ENCODE results near the gene TP73. TPM values are rescaled to one million over a fixed set of nuclear protein-coding genes. Genes with fewer than 3 reads are reported as not detected.
"Not testable (repeated sequence)": the region's sequence is repeated elsewhere in the genome, so short reads cannot be mapped to it uniquely, and the experiment has no call there.

Gene TP73
- total and polyA plus RNA-seq, 4 experiments from 2014 or later, result 0.15 to 0.17 TPM; not detected in 2

DNA sequence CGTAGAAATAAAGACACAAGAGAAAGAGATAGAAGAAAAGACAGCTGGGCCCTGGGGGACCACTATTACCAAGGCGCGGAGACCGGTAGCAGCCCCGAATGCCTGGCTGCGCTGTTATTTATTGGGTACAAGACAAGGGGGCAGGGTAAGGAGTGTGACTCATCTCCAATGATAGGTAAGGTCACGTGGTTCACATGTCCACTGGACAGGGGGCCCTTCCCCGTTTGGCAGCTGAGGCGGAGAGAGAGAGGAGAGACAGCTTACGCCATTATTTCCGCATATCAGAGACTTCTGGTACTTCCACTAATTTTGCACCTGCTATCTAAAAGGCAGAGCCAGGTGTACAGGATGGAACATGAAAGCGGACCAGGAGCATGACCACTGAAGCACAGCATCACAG is 31.6 kb upstream of the TP73 start:
- ChIA-PET CTCF (ENCODE audit: partially characterized antibody) (interaction anchor here (1.0 to 6.1 kb wide), 12 partner anchors 25 to 168 kb away, joined by 3 to 60 read pairs (median 6); no protein-coding TSS in a partner anchor), POLR2A (ENCODE audit: partially characterized antibody) (interaction anchor here (2.2 to 3.7 kb wide), 2 partner anchors 90 to 168 kb away, joined by 5 to 13 read pairs; no protein-coding TSS in a partner anchor)
- H3K4me3 Mint-ChIP-seq, result peak overlapping the region in 1 of 8 donors; percentile 52

DNA sequence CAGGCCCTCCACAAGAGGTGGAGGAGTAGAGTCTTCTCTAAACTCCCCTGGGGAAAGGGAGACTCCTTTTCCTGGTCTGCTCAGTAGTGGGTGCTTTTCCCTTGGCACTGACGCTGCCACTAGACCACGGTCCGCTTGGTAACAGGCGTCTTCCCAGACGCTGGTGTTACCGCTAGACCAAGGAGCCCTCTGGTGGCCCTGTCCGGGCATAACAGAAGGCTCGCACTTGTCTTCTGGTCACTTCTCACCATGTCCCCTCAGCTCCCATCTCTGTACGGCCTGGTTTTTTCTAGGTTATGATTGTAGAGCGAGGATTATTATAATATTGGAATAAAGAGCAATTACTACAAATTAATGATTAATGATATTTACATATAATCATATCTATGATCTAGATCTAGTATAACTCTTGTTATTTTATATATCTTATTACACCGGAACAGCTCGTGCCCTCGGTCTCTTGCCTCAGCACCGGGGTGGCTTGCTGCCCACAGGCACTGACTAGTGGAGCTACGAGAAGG is 31.1 kb upstream of the TP73 start:
- peaks cover 37% of the 10 kb centered on the region for H3K4me1 ChIP-seq (ENCODE audit: insufficient read depth, low read length)
- not testable (repeated sequence) for H3K27ac ChIP-seq (ENCODE audit: low read depth, low read length); H3K9me3 Mint-ChIP-seq; H3K36me3 ChIP-seq (ENCODE audit: insufficient read depth, low read length); H3K27me3 Mint-ChIP-seq; H3K9me3 ChIP-seq (ENCODE audit: control insufficient read depth in 1 of 2, low read length in 2 of 2); H3K27me3 ChIP-seq (ENCODE audit: insufficient read depth, low read length); H3K4me3 ChIP-seq (ENCODE audit: low read length in 2 of 2)
- H3K4me1 Mint-ChIP-seq, result peaks cover 28 to 57% (median 44%) of the 10 kb centered on the region in 4 donors
- intact Hi-C loops (cut with micrococcal nuclease), result loop anchor here (1.0 kb wide), 1 partner anchor 103 kb away; no protein-coding TSS in a partner anchor
- H3K36me3 Mint-ChIP-seq, result peaks cover 2 to 11% of the 10 kb centered on the region in 2 donors
- peak overlapping the region in 2 of 8 donors; percentile 31 to 61 for H3K4me3 Mint-ChIP-seq
- POLR2A ChIA-PET (ENCODE audit: partially characterized antibody), result interaction anchor here (2.2 to 3.7 kb wide), 2 partner anchors 91 to 168 kb away, joined by 5 to 13 read pairs; no protein-coding TSS in a partner anchor
- peak overlapping the region in 4 of 7 donors; percentile 63 to 75 (median 67) for H3K27ac Mint-ChIP-seq
- CTCF ChIA-PET (ENCODE audit: partially characterized antibody), result interaction anchor here (0.7 to 6.1 kb wide), 10 partner anchors 25 to 168 kb away, joined by 3 to 60 read pairs (median 5); no protein-coding TSS in a partner anchor
- peak in 1 of 5 donors; percentile 29 for DNase-seq

More for the DNA sequence above, 31.6 kb upstream of the TP73 start:
- H3K4me1 ChIP-seq (ENCODE audit: insufficient read depth, low read length), result peaks cover 32% of the 10 kb centered on the region
- Mint-ChIP-seq H3K9me3 (peaks cover 0 to 2% (median 0%) of the 10 kb centered on the region in 8 donors), H3K27ac (peak overlapping the region in 2 of 7 donors; percentile 46 to 64), H3K27me3 (no peaks in the 10 kb centered on the region), H3K4me1 (peaks cover 23 to 52% (median 39%) of the 10 kb centered on the region in 4 donors), H3K36me3 (peaks cover 0 to 7% of the 10 kb centered on the region in 2 donors)
- no peaks in the 10 kb centered on the region for H3K9me3 ChIP-seq (ENCODE audit: control insufficient read depth in 1 of 2, low read length in 2 of 2)
- no peaks in the 10 kb centered on the region for H3K27me3 ChIP-seq (ENCODE audit: insufficient read depth, low read length)
- no peak overlapping the region for H3K27ac ChIP-seq (ENCODE audit: low read depth, low read length)
- intact Hi-C loops (cut with micrococcal nuclease), result loop anchor here (1.0 kb wide), 1 partner anchor 104 kb away; no protein-coding TSS in a partner anchor
- H3K4me3 ChIP-seq (ENCODE audit: low read length in 2 of 2), result no peak overlapping the region
- no peak for DNase-seq
- H3K36me3 ChIP-seq (ENCODE audit: insufficient read depth, low read length), result no peaks in the 10 kb centered on the region

DNA sequence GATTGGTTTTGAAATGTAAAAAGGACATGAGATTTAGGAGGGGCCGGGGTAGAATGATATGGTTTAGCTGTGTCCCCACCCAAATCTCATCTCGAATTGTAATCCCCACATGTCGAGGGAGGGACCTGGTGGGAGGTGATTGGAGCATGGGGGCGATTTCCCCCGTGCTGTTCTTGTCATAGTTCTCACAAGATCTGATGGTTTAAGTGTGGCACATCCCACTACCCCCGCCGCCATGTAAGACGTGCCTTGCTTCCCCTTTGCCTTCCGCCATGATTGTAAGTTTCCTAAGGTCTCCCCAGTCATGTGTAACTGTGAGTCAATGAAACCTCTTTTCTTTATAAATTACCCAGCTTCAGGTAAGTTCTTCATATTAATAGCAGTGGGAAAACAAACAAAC is 30.2 kb upstream of the TP73 start:
- intact Hi-C loops (cut with micrococcal nuclease); H3K36me3 ChIP-seq (ENCODE audit: insufficient read depth, low read length); H3K9me3 Mint-ChIP-seq; H3K9me3 ChIP-seq (ENCODE audit: control insufficient read depth in 1 of 2, low read length in 2 of 2); H3K27me3 Mint-ChIP-seq; DNase-seq; H3K27ac ChIP-seq (ENCODE audit: low read depth, low read length); H3K4me3 ChIP-seq (ENCODE audit: low read length in 2 of 2); H3K27me3 ChIP-seq (ENCODE audit: insufficient read depth, low read length): not testable (repeated sequence)
- Mint-ChIP-seq H3K4me1 (peaks cover 29 to 59% (median 45%) of the 10 kb centered on the region in 4 donors), H3K27ac (peak overlapping the region; percentile 59 to 98 (median 75)), H3K4me3 (peak overlapping the region in 6 of 8 donors; percentile 2 to 78 (median 66)), H3K36me3 (peaks cover 3 to 11% of the 10 kb centered on the region in 2 donors)
- POLR2A ChIA-PET (ENCODE audit: partially characterized antibody), result interaction anchor here (2.2 to 3.7 kb wide), 2 partner anchors 92 to 169 kb away, joined by 5 to 13 read pairs; no protein-coding TSS in a partner anchor
- CTCF ChIA-PET (ENCODE audit: partially characterized antibody), result interaction anchor here (0.7 to 6.1 kb wide), 8 partner anchors 24 to 169 kb away, joined by 3 to 60 read pairs (median 4); no protein-coding TSS in a partner anchor
- peaks cover 37% of the 10 kb centered on the region for H3K4me1 ChIP-seq (ENCODE audit: insufficient read depth, low read length)

DNA sequence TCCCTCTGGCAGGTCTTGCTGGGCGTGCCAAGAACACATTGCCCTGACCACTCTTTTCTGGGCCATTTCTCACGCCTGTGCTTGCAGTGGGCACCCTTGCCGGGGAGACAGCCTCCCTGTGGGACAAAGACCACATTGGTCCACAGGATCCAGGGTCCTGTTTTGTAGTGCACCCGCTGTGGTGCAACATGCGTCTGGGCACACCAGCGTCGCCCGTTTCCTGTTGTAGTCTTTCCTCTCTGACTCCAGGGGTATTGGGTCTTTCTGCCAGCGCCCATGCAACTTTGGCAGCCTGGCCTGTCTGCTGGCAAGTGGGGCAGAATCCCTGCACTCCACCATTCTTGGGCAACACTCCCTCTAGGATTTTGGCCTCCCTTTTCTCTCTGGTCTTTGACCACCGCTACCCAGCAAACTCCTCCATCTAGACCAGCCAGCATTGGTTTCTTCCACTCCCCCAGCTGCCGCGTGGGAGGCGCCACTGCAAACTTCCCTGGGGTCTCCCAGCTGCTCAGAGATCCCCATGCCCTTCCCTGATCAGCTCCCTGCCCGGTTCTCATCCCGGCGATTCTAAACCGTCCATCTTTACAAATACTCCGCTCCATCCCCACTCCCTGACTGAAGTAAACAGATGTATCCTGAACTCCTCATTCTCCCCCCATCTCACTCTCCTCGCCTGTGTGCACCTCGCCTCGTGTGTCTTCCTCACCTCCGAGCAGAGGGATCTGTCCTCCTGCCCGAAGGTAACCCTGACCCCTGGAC is 28.7 kb upstream of the TP73 start:
- Histone ChIP-seq H3K4me3 (ENCODE audit: low read length in 2 of 2) (peak overlapping the region; percentile 3 to 90), H3K9me3 (ENCODE audit: control insufficient read depth in 1 of 2, low read length in 2 of 2) (no peaks in the 10 kb centered on the region), H3K4me1 (ENCODE audit: insufficient read depth, low read length) (peaks cover 37% of the 10 kb centered on the region), H3K27ac (ENCODE audit: low read depth, low read length) (peak overlapping the region; percentile 66), H3K36me3 (ENCODE audit: insufficient read depth, low read length) (peaks cover 14% of the 10 kb centered on the region), H3K27me3 (ENCODE audit: insufficient read depth, low read length) (no peaks in the 10 kb centered on the region)
- peak overlapping the region; percentile 70 to 98 (median 92) for H3K27ac Mint-ChIP-seq
- peaks cover 29 to 59% (median 45%) of the 10 kb centered on the region in 4 donors for H3K4me1 Mint-ChIP-seq
- ChIA-PET CTCF (ENCODE audit: partially characterized antibody) (interaction anchor here (1.0 to 6.1 kb wide), 3 partner anchors 133 to 171 kb away, joined by 3 to 60 read pairs (median 5); no protein-coding TSS in a partner anchor), POLR2A (ENCODE audit: partially characterized antibody) (interaction anchor here (0.8 to 1.2 kb wide), 5 partner anchors 13 to 173 kb away, joined by 3 to 7 read pairs (median 6); partner anchors contain the start of genes LRRC47 and MEGF6)
- peaks cover 7 to 18% of the 10 kb centered on the region in 2 donors for H3K36me3 Mint-ChIP-seq
- H3K4me3 Mint-ChIP-seq, result peak overlapping the region; percentile 92 to 99 (median 94)
- peaks cover 0 to 2% (median 0%) of the 10 kb centered on the region in 8 donors for H3K9me3 Mint-ChIP-seq
- no peak for DNase-seq
- no peaks in the 10 kb centered on the region for H3K27me3 Mint-ChIP-seq
- intact Hi-C loops (cut with micrococcal nuclease), result loop anchor here (1.0 to 2.0 kb wide), 5 partner anchors 27 to 233 kb away; partner anchors contain the start of genes CEP104, DFFB, SMIM1 and WRAP73

DNA sequence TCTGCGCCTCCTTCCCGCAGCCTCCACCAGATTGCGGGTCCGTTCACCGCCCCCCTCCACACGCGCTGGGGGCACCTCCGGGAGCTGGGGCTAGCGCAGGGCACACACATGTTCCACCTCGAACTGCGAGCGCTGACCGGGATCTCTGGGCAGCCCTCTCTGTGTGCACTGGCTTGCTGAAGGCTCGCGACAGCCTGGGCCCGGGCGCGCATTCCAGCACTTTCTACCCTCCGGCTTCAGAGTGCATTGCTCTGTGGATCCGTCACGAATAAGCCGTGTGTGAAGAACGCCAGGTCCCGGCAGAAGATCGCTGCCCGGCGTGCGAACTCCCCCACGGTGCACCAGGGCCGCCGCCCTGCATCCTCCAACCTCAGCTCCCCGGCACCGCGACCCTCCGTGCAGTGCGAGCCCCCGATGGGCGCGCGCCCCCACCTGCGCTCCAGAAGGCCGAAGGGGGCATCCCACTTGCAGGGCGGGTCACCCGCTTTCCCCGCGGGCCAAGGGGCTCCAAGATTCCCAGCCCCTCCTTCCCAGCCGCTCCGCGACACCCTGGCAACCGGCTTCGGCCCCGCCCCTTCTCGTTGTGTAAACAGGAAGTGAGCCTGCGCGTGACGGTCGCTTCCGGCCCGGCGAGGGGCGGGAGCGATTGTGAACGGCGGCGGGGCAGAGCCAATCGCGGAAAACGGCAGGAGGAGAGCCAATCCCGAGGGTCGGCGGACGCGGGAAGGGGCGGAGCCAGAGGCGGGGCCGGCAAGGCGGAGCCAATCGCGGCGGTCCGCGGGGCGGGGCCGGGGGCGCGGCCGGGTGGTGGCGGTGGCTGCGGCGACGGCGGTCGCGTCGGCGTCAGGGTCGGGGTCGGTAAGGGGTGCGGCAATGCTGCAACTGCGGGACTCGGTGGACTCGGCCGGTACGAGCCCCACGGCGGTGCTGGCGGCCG is 27.8 kb upstream of the TP73 start, which contains the start of gene TPRG1L:
Gene TPRG1L, plus strand, starts transcription at position 816 of the 937 bp plus-strand sequence. Its CDS starts 58 bp downstream, at position 874.
- peak within 1 kb of the TSS; percentile 36 to 90 for H3K4me3 ChIP-seq (ENCODE audit: low read length in 2 of 2)
- Mint-ChIP-seq H3K4me1 (peaks cover 25 to 52% (median 41%) of the 10 kb centered on the region in 4 donors), H3K27ac (peak within 1 kb of the TSS; percentile 92 to 98 (median 97)), H3K36me3 (peaks cover 7 to 25% of the 10 kb centered on the region in 2 donors), H3K27me3 (no peaks in the 10 kb centered on the region), H3K4me3 (peak within 1 kb of the TSS; percentile 92 to 99 (median 94)), H3K9me3 (peaks cover 0 to 2% (median 0%) of the 10 kb centered on the region in 8 donors)
- H3K4me1 ChIP-seq (ENCODE audit: insufficient read depth, low read length), result peaks cover 33% of the 10 kb centered on the region
- peaks cover 22% of the 10 kb centered on the region for H3K36me3 ChIP-seq (ENCODE audit: insufficient read depth, low read length)
- no peaks in the 10 kb centered on the region for H3K9me3 ChIP-seq (ENCODE audit: control insufficient read depth in 1 of 2, low read length in 2 of 2)
- intact Hi-C loops (cut with micrococcal nuclease), result loop anchor here (1.0 to 2.0 kb wide), 5 partner anchors 26 to 232 kb away; partner anchors contain the start of genes CEP104, DFFB, SMIM1 and WRAP73
- H3K27me3 ChIP-seq (ENCODE audit: insufficient read depth, low read length), result no peaks in the 10 kb centered on the region
- ChIA-PET CTCF (ENCODE audit: partially characterized antibody) (interaction anchor here (6.1 kb wide), 1 partner anchor 172 kb away, joined by 60 read pairs; no protein-coding TSS in a partner anchor), POLR2A (ENCODE audit: partially characterized antibody) (interaction anchor here (0.8 to 1.2 kb wide), 5 partner anchors 13 to 172 kb away, joined by 3 to 7 read pairs (median 6); partner anchors contain the start of genes LRRC47 and MEGF6)
- peak within 1 kb of the TSS; percentile 66 for H3K27ac ChIP-seq (ENCODE audit: low read depth, low read length)
- DNase-seq, result peak; percentile 97 to 99 (median 99)

All from CD4-positive, alpha-beta memory T cell (primary cell).